ENCODE data around the gene PITPNC1. TPM values are rescaled to one million over a fixed set of nuclear protein-coding genes. Genes with fewer than 3 reads are reported as not detected.
"Not testable (repeated sequence)": the region's sequence is repeated elsewhere in the genome, so short reads cannot be mapped to it uniquely, and the experiment has no call there.

PITPNC1 gene
- total RNA-seq, 4 donors from 2014 or later: 2.3 to 8.6 (median 4.3) TPM

- DNase-seq (no peak), ATAC-seq (no peak)
- in situ Hi-C loops (cut with MboI; ENCODE audit: low sequenced_read_pairs in 4 of 4) (no loop called here), intact Hi-C loops (cut with DNase I; ENCODE audit: low total_unique reads) (no loop called here)
- no peaks in the 10 kb centered on the region for H3K27me3 ChIP-seq
- TF ChIP-seq CTCF (IDR thresholded peaks at IDR 0.05 in 4 of 5, conservative IDR thresholded peaks at IDR 0.05 in 1 of 5) (no peak), POLR2A (IDR thresholded peaks at IDR 0.05) (no peak)
- peaks cover 13 to 14% of the 10 kb centered on the region in 2 donors for H3K4me1 ChIP-seq
- H3K4me3 ChIP-seq: no peak overlapping the region
- H3K36me3 ChIP-seq: no peaks in the 10 kb centered on the region
- no peak overlapping the region for H3K27ac ChIP-seq
- H3K9me3 ChIP-seq: no peaks in the 10 kb centered on the region
These were observed 138.5 kb downstream of the PITPNC1 start for GRCh38 chr17:67515490-67516083.

GRCh38 chr17:67516571-67516970 lies 139.5 kb downstream of the PITPNC1 start:
- peaks cover 18 to 19% of the 10 kb centered on the region in 2 donors for H3K4me1 ChIP-seq
- ATAC-seq; H3K36me3 ChIP-seq; H3K27me3 ChIP-seq; H3K4me3 ChIP-seq; in situ Hi-C loops (cut with MboI; ENCODE audit: low sequenced_read_pairs in 4 of 4); H3K9me3 ChIP-seq; H3K27ac ChIP-seq; DNase-seq; intact Hi-C loops (cut with DNase I; ENCODE audit: low total_unique reads): not testable (repeated sequence)

GRCh38 chr17:67517325-67517724 lies 140.2 kb downstream of the PITPNC1 start:
- Histone ChIP-seq H3K4me3 (no peak overlapping the region), H3K9me3 (no peaks in the 10 kb centered on the region), H3K36me3 (no peaks in the 10 kb centered on the region), H3K4me1 (peaks cover 18 to 19% of the 10 kb centered on the region in 2 donors), H3K27me3 (no peaks in the 10 kb centered on the region), H3K27ac (no peak overlapping the region)
- intact Hi-C loops (cut with DNase I; ENCODE audit: low total_unique reads) (no loop called here), in situ Hi-C loops (cut with MboI; ENCODE audit: low sequenced_read_pairs in 4 of 4) (no loop called here)
- DNase-seq: no peak
- ATAC-seq: no peak
- TF ChIP-seq CTCF (IDR thresholded peaks at IDR 0.05 in 4 of 5, conservative IDR thresholded peaks at IDR 0.05 in 1 of 5) (no peak), POLR2A (IDR thresholded peaks at IDR 0.05) (no peak)

- ATAC-seq (no peak), DNase-seq (no peak)
- H3K36me3 ChIP-seq: no peaks in the 10 kb centered on the region
- H3K27ac ChIP-seq: no peak overlapping the region
- intact Hi-C loops (cut with DNase I; ENCODE audit: low total_unique reads) (no loop called here), in situ Hi-C loops (cut with MboI; ENCODE audit: low sequenced_read_pairs in 4 of 4) (no loop called here)
- no peak overlapping the region for H3K4me3 ChIP-seq
- no peaks in the 10 kb centered on the region for H3K9me3 ChIP-seq
- H3K4me1 ChIP-seq: peaks cover 18 to 19% of the 10 kb centered on the region in 2 donors
- H3K27me3 ChIP-seq: peaks cover 0 to 5% (median 0%) of the 10 kb centered on the region in 3 donors
- TF ChIP-seq POLR2A (IDR thresholded peaks at IDR 0.05): no peak
- no peak for TF ChIP-seq CTCF (IDR thresholded peaks at IDR 0.05 in 4 of 5, conservative IDR thresholded peaks at IDR 0.05 in 1 of 5)
These were observed 141.8 kb downstream of the PITPNC1 start for GRCh38 chr17:67518876-67519275.

GRCh38 chr17:67519801-67520251 lies 142.7 kb downstream of the PITPNC1 start:
- Histone ChIP-seq H3K4me3 (peak overlapping the region in 1 of 4 donors; percentile 1), H3K27ac (peak overlapping the region in 3 of 4 donors; percentile 60 to 64 (median 63)), H3K4me1 (peaks cover 18 to 19% of the 10 kb centered on the region in 2 donors), H3K36me3 (no peaks in the 10 kb centered on the region), H3K27me3 (peaks cover 0 to 5% (median 0%) of the 10 kb centered on the region in 3 donors), H3K9me3 (no peaks in the 10 kb centered on the region)
- ATAC-seq (no peak), DNase-seq (no peak)
- in situ Hi-C loops (cut with MboI; ENCODE audit: low sequenced_read_pairs in 4 of 4) (no loop called here), intact Hi-C loops (cut with DNase I; ENCODE audit: low total_unique reads) (no loop called here)
- TF ChIP-seq POLR2A (IDR thresholded peaks at IDR 0.05) (no peak), CTCF (IDR thresholded peaks at IDR 0.05 in 4 of 5, conservative IDR thresholded peaks at IDR 0.05 in 1 of 5) (no peak)

Measured in gastrocnemius medialis (tissue), 4 donors.